ENCODE data around the gene WBP11. TPM values are rescaled to one million over a fixed set of nuclear protein-coding genes. Genes with fewer than 3 reads are reported as not detected.
A peak's percentile ranks its signal among the peaks of the same experiment; 100 is the strongest.

WBP11 gene
- total and polyA plus RNA-seq, 2 of the 13 experiments (the other 11 are each of a cell fraction or from before 2014, with no cell fraction given): 7.6 to 31.0 TPM

DNA sequence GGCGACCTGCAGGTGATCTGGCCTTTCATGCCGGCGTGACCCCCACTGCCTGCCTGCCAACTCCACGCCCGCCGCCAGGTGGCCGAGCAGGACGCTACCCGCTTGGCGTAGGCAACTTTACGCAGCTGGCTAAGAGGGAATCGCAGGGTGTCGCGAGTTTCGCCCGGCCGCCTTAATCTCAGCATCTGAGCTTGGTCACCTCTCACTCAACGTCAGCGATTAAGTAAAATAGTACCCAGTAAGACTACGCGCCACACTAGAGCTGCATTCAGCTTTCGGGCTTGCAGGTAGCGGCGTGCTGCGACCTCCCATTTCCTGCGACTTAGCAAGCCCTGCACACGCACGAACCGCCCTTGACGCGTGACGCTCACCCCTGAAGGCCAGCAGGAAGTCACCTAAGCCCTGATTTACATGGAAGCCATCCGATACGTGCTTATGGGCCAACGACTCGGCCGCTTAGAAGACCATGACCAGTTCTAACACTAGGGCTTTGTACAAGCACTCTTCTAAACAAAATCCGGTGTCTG is 33.2 kb downstream of the WBP11 start (continued):
- TF ChIP-seq, protein P1, sequence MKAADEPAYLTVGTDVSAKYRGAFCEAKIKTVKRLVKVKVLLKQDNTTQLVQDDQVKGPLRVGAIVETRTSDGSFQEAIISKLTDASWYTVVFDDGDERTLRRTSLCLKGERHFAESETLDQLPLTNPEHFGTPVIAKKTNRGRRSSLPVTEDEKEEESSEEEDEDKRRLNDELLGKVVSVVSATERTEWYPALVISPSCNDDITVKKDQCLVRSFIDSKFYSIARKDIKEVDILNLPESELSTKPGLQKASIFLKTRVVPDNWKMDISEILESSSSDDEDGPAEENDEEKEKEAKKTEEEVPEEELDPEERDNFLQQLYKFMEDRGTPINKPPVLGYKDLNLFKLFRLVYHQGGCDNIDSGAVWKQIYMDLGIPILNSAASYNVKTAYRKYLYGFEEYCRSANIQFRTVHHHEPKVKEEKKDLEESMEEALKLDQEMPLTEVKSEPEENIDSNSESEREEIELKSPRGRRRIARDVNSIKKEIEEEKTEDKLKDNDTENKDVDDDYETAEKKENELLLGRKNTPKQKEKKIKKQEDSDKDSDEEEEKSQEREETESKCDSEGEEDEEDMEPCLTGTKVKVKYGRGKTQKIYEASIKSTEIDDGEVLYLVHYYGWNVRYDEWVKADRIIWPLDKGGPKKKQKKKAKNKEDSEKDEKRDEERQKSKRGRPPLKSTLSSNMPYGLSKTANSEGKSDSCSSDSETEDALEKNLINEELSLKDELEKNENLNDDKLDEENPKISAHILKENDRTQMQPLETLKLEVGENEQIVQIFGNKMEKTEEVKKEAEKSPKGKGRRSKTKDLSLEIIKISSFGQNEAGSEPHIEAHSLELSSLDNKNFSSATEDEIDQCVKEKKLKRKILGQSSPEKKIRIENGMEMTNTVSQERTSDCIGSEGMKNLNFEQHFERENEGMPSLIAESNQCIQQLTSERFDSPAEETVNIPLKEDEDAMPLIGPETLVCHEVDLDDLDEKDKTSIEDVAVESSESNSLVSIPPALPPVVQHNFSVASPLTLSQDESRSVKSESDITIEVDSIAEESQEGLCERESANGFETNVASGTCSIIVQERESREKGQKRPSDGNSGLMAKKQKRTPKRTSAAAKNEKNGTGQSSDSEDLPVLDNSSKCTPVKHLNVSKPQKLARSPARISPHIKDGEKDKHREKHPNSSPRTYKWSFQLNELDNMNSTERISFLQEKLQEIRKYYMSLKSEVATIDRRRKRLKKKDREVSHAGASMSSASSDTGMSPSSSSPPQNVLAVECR (CRISPR knock-in tag; IDR thresholded peaks at IDR 0.05; ENCODE audit: borderline replicate concordance): peak; percentile 84; the same call in 1 of the 2 replicates
- no peak for TF ChIP-seq SMAD3 (CRISPR knock-in tag; IDR thresholded peaks at IDR 0.05)
- TF ChIP-seq, protein P2, sequence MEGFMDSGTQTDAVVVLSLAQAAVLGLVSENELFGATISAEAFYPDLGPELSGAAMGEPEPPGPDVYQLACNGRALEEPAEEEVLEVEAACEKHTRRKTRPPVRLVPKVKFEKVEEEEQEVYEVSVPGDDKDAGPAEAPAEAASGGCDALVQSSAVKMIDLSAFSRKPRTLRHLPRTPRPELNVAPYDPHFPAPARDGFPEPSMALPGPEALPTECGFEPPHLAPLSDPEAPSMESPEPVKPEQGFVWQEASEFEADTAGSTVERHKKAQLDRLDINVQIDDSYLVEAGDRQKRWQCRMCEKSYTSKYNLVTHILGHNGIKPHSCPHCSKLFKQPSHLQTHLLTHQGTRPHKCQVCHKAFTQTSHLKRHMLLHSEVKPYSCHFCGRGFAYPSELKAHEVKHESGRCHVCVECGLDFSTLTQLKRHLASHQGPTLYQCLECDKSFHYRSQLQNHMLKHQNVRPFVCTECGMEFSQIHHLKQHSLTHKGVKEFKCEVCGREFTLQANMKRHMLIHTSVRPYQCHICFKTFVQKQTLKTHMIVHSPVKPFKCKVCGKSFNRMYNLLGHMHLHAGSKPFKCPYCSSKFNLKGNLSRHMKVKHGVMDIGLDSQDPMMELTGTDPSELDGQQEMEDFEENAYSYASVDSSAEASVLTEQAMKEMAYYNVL (CRISPR knock-in tag; IDR thresholded peaks at IDR 0.05; ENCODE audit: borderline replicate concordance): no peak
- TF ChIP-seq FIP1L1 (IDR thresholded peaks at IDR 0.05; ENCODE audit: borderline replicate concordance, insufficient read depth, low read depth, low read length): peak; percentile 58; the same call in 1 of the 2 replicates
- peak; percentile 38 to 50; a peak in 2 of 4 replicates for TF ChIP-seq NR2F1 (CRISPR knock-in tag; IDR thresholded peaks at IDR 0.05)
- TF ChIP-seq ZNF335 (CRISPR knock-in tag; IDR thresholded peaks at IDR 0.05): no peak; the same call in 1 of the 2 replicates
- no peak for TF ChIP-seq MEIS1 (CRISPR knock-in tag; IDR thresholded peaks at IDR 0.05; ENCODE audit: borderline replicate concordance)
- TF ChIP-seq, protein P3, sequence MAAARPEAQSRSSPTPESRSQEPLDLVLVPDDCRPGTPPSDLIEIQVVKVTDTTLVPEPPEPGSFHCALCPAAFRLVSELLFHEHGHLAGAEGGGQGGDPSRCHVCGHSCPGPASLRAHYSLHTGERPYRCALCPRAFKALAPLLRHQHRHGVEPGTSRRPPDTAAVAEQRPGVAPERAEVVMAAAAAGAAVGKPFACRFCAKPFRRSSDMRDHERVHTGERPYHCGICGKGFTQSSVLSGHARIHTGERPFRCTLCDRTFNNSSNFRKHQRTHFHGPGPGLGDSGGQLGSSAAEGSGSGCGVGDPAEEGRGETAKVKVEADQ (CRISPR knock-in tag; IDR thresholded peaks at IDR 0.05; ENCODE audit: borderline replicate concordance): no peak
- no peak for TF ChIP-seq ISX (CRISPR knock-in tag; conservative IDR thresholded peaks at IDR 0.05)
- TF ChIP-seq PAWR (CRISPR knock-in tag; IDR thresholded peaks at IDR 0.05; ENCODE audit: borderline replicate concordance): no peak
- TF ChIP-seq, protein P4, sequence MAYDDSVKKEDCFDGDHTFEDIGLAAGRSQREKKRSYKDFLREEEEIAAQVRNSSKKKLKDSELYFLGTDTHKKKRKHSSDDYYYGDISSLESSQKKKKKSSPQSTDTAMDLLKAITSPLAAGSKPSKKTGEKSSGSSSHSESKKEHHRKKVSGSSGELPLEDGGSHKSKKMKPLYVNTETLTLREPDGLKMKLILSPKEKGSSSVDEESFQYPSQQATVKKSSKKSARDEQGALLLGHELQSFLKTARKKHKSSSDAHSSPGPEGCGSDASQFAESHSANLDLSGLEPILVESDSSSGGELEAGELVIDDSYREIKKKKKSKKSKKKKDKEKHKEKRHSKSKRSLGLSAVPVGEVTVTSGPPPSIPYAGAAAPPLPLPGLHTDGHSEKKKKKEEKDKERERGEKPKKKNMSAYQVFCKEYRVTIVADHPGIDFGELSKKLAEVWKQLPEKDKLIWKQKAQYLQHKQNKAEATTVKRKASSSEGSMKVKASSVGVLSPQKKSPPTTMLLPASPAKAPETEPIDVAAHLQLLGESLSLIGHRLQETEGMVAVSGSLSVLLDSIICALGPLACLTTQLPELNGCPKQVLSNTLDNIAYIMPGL (CRISPR knock-in tag; IDR thresholded peaks at IDR 0.05; ENCODE audit: borderline replicate concordance in 1 of 2, low read depth in 1 of 2): peak; percentile 97 to 99
- no peak for TF ChIP-seq ZNF773 (CRISPR knock-in tag; IDR thresholded peaks at IDR 0.05; ENCODE audit: borderline replicate concordance)
- TF ChIP-seq ZNF326 (CRISPR knock-in tag; IDR thresholded peaks at IDR 0.05; ENCODE audit: borderline replicate concordance): no peak
- TF ChIP-seq, protein P5, sequence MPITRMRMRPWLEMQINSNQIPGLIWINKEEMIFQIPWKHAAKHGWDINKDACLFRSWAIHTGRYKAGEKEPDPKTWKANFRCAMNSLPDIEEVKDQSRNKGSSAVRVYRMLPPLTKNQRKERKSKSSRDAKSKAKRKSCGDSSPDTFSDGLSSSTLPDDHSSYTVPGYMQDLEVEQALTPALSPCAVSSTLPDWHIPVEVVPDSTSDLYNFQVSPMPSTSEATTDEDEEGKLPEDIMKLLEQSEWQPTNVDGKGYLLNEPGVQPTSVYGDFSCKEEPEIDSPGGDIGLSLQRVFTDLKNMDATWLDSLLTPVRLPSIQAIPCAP (CRISPR knock-in tag; IDR thresholded peaks at IDR 0.05; ENCODE audit: low read depth): no peak
- TF ChIP-seq ARHGAP35 (CRISPR knock-in tag; IDR thresholded peaks at IDR 0.05; ENCODE audit: borderline replicate concordance): no peak
- TF ChIP-seq ESRRA (CRISPR knock-in tag; IDR thresholded peaks at IDR 0.05; ENCODE audit: low read depth): no peak
- no peak for TF ChIP-seq ZNF382 (CRISPR knock-in tag; IDR thresholded peaks at IDR 0.05; ENCODE audit: borderline replicate concordance)
- TF ChIP-seq KAT8 (CRISPR knock-in tag; IDR thresholded peaks at IDR 0.05): peak; percentile 62; the same call in 1 of the 2 replicates
- peak; percentile 75; the same call in 1 of the 2 replicates for TF ChIP-seq TGIF2 (CRISPR knock-in tag; IDR thresholded peaks at IDR 0.05)
